Stomach (tissue), 9 donors: ENCODE results near the gene INPP1. TPM values are rescaled to one million over a fixed set of nuclear protein-coding genes. Genes with fewer than 3 reads are reported as not detected.

ENCODE experiments used
- DNase-seq, 2 donors: peaks; one replicate each; pipeline versions ENCODE4 v3.0.0 to v3.0.0-alpha.2; 2013 to 2019
- H3K27ac ChIP-seq, 5 donors: fragments of 200-600 bp in 4 of 5; sonication (generic) in 4 of 5; one replicate each; pipeline ENCODE4 v1.5.1; 2013 to 2019; ENCODE audit warnings: mild to moderate bottlenecking in 1 of 5, moderate library complexity in 1 of 5
- H3K27me3 ChIP-seq, 3 donors: fragments of 200-600 bp; sonication (generic); one replicate each; pipeline ENCODE4 v1.5.1; 2017 to 2019; ENCODE audit warnings: mixed run types in 1 of 3
- H3K36me3 ChIP-seq, 4 donors: fragments of 200-600 bp; sonication (generic); 1 replicate in 3 of 4; 2 replicates in 1 of 4; pipeline ENCODE4 v1.5.1; 2016 to 2019
- H3K4me1 ChIP-seq, 4 donors: fragments of 200-600 bp; sonication (generic); one replicate each; pipeline ENCODE4 v1.5.1; 2016 to 2019
- H3K4me3 ChIP-seq, 4 donors: fragments of 200-600 bp; sonication (generic) in 3 of 4; one replicate each; pipeline ENCODE4 v1.5.1; 2016 to 2019; ENCODE audit warnings: mild to moderate bottlenecking in 1 of 4
- H3K9me3 ChIP-seq, 4 donors: fragments of 200-600 bp; sonication (generic); one replicate each; pipeline ENCODE4 v1.5.1; 2016 to 2019
- EP300 ChIP-seq: sonication (generic); formaldehyde crosslinking; IDR thresholded peaks from one replicate; pipeline ENCODE4 v1.6.1; 2017; ENCODE audit warnings: antibody characterized with exemption
- POLR2A ChIP-seq, 4 donors: fragments of 450-650 bp; IDR thresholded peaks; one replicate each; pipeline ENCODE4 v1.6.1; 2016; ENCODE audit warnings: antibody characterized with exemption in 4 of 4, control low read depth in 2 of 4, mild to moderate bottlenecking in 1 of 4, moderate library complexity in 1 of 4
- POLR2AphosphoS5 ChIP-seq, 3 donors: sonication (generic); formaldehyde crosslinking; IDR thresholded peaks; one replicate each; pipeline ENCODE4 v1.6.1; 2016; ENCODE audit warnings: antibody characterized with exemption in 3 of 3
- WGBS, 5 donors: extraction: QIAGEN DNeasy Blood & Tissue Kit in 3 of 5; methylation state at CpG; one replicate each; pipeline versions ENCODE4 v1.1.5 to v1.1.7; 2013 to 2018; 5-methylcytosine and 5-hydroxymethylcytosine counted together
- intact Hi-C: fragments of 100-400 bp; cut with DNase I; formaldehyde crosslinking; loops from one replicate; pipeline ENCODE4 v1.15.1; 2023; ENCODE audit warnings: low total_unique reads
- polyA plus RNA-seq, 3 donors: library from polyadenylated mRNA; stranded (reverse); fragments of 200-250 nt; gene quantifications; one replicate each; pipeline ENCODE4 v1.2.3, GENCODE V29; 2013
- total RNA-seq, 5 donors: library from RNA; depleted of rRNA; stranded (reverse); fragments of >200 nt; gene quantifications; one replicate each; pipeline versions ENCODE4 v1.1.0 to v1.2.3, GENCODE V29; 2014 to 2016
- TF ChIP-seq, protein P1 (sequence below), 7 experiments: fragments of 450-650 bp in 4 of 7; fragments of 200-600 bp in 3 of 7; sonication (generic) in 3 of 7; IDR thresholded peaks; one replicate each; pipeline ENCODE4 v1.5.1; 2016 to 2019; ENCODE audit warnings: antibody characterized with exemption in 7 of 7, control low read depth in 2 of 7, mild to moderate bottlenecking in 1 of 7
- donor health status: healthy with polysubstance abuse.
- donor health status: Bipolar disorder and iron deficiency.
- donor health status: healthy.

Gene INPP1
- total and polyA plus RNA-seq, 8 donors: 4.2 to 51.0 (median 25.5) TPM; not detected in 1

GRCh38 chr2:190387422-190387821, 44.0 kb downstream of the INPP1 start:
- WGBS, 5 donors: 95 to 97% (median 96%) methylated on average over 3 of the region's 3 CpGs
- Histone ChIP-seq H3K9me3 (no peaks in the 10 kb centered on the region), H3K36me3 (no peaks in the 10 kb centered on the region), H3K4me1 (peaks cover 0 to 5% (median 2%) of the 10 kb centered on the region in 4 donors), H3K4me3 (no peak overlapping the region), H3K27me3 (no peaks in the 10 kb centered on the region), H3K27ac (no peak overlapping the region)
- intact Hi-C loops: no loop called here
- DNase-seq: no peak
- TF ChIP-seq POLR2A (IDR thresholded peaks at IDR 0.05): no peak
- TF ChIP-seq, protein P1, sequence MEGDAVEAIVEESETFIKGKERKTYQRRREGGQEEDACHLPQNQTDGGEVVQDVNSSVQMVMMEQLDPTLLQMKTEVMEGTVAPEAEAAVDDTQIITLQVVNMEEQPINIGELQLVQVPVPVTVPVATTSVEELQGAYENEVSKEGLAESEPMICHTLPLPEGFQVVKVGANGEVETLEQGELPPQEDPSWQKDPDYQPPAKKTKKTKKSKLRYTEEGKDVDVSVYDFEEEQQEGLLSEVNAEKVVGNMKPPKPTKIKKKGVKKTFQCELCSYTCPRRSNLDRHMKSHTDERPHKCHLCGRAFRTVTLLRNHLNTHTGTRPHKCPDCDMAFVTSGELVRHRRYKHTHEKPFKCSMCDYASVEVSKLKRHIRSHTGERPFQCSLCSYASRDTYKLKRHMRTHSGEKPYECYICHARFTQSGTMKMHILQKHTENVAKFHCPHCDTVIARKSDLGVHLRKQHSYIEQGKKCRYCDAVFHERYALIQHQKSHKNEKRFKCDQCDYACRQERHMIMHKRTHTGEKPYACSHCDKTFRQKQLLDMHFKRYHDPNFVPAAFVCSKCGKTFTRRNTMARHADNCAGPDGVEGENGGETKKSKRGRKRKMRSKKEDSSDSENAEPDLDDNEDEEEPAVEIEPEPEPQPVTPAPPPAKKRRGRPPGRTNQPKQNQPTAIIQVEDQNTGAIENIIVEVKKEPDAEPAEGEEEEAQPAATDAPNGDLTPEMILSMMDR (IDR thresholded peaks at IDR 0.05): no peak
- TF ChIP-seq EP300: no peak
- no peak for TF ChIP-seq POLR2AphosphoS5 (IDR thresholded peaks at IDR 0.05)

GRCh38 chr2:190396271-190396670, 52.9 kb downstream of the INPP1 start:
- DNase-seq: no peak
- Histone ChIP-seq H3K4me3 (no peak overlapping the region), H3K27me3 (no peaks in the 10 kb centered on the region), H3K4me1 (no peaks in the 10 kb centered on the region), H3K27ac (no peak overlapping the region), H3K36me3 (no peaks in the 10 kb centered on the region), H3K9me3 (no peaks in the 10 kb centered on the region)
- 55 to 66% (median 59%) methylated on average over 2 of the region's 2 CpGs for WGBS, 5 donors
- TF ChIP-seq EP300 (no peak), POLR2A (IDR thresholded peaks at IDR 0.05) (no peak), POLR2AphosphoS5 (IDR thresholded peaks at IDR 0.05) (no peak)
- TF ChIP-seq, protein P1 (IDR thresholded peaks at IDR 0.05): no peak
- intact Hi-C loops: no loop called here

- no peak for DNase-seq
- no peaks in the 10 kb centered on the region for H3K36me3 ChIP-seq
- H3K27me3 ChIP-seq: no peaks in the 10 kb centered on the region
- H3K4me1 ChIP-seq: peaks cover 0 to 11% (median 3%) of the 10 kb centered on the region in 4 donors
- WGBS, 5 donors: 47 to 83% (median 58%) methylated on average over 5 of the region's 5 CpGs
- intact Hi-C loops: loop anchor here (10.0 kb wide), 1 partner anchor 112 kb away; no protein-coding TSS in a partner anchor
- TF ChIP-seq POLR2A (IDR thresholded peaks at IDR 0.05) (no peak), EP300 (no peak), POLR2AphosphoS5 (IDR thresholded peaks at IDR 0.05) (no peak)
- TF ChIP-seq, protein P1 (IDR thresholded peaks at IDR 0.05): no peak
- no peaks in the 10 kb centered on the region for H3K9me3 ChIP-seq
- H3K27ac ChIP-seq: no peak overlapping the region
- no peak overlapping the region for H3K4me3 ChIP-seq
Observed at GRCh38 chr2:190402986-190403603, 59.7 kb downstream of the INPP1 start.

GRCh38 chr2:190404487-190404886, 61.1 kb downstream of the INPP1 start:
- intact Hi-C loops: loop anchor here (10.0 kb wide), 1 partner anchor 110 kb away; no protein-coding TSS in a partner anchor
- Histone ChIP-seq H3K4me3 (no peak overlapping the region), H3K27ac (peak overlapping the region in 3 of 5 donors; percentile 39 to 55 (median 55)), H3K36me3 (no peaks in the 10 kb centered on the region), H3K9me3 (no peaks in the 10 kb centered on the region), H3K27me3 (no peaks in the 10 kb centered on the region), H3K4me1 (peaks cover 5 to 17% (median 10%) of the 10 kb centered on the region in 4 donors)
- peak in 1 of 2 donors; percentile 74 for DNase-seq
- TF ChIP-seq POLR2A (IDR thresholded peaks at IDR 0.05) (no peak), POLR2AphosphoS5 (IDR thresholded peaks at IDR 0.05) (peak in 2 of 3 donors; percentile 48 to 79), EP300 (no peak)
- TF ChIP-seq, protein P1 (IDR thresholded peaks at IDR 0.05): no peak
